GM19324 (cell line): Measurements from ENCODE around the gene SLC9A3.

Source experiments
- ATAC-seq: cut with Tn5 transposase; IDR thresholded peaks from one replicate; pipeline ENCODE4 v1.9.1; 2021; ENCODE audit warnings: mild to moderate bottlenecking, moderate library complexity; ENCODE audit not compliant: unreplicated experiment, low FRiP score

The SLC9A3 gene

DNA sequence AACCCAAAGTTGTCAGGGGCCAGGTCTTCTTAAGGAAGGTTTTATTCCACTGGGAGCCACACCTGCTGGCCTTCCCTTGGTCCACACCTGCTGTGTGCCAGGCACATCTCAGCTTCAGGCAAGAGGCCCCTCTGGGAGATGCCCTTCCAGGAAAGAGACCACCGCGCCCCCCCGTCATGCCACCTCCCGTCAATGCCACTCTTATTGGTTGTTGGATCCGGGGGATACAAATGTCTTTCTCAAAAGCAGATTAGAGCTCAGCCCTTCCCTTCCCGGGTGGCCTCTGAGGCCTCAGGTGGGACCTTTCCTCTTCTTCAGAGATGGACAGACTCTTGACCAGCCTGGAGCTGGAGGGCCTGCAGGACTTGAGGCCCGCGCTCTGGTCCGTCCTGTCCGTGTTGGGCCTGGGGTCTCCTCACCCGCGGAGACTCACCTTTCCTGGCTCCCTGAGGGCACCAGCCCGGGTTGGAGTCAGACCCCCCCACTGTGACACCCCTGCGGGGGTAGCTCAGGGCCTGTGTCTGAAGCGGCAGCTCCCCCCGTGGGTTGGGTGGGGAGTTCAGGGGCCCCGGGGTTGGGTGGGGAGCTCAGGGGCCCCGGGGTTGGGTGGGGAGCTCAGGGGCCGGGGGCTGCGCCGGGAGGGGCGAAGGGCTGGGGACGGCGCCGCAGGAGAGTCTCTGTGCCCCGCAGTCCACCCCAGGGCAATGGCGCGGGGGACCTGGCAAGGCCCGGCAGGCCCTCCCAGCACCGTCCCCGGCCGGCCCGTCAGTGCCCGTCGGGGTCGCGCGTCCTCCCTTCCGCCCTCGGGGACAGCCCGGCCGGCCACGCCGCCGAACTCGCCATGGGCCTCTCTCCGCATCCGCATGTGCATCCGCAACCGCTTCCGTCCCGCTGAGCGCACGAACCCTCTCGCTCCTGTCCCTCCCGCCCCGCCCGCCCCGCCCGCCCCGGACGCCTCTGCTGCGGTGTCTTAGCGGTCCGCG, 3.7 kb upstream of the SLC9A3 start:
- no peak for ATAC-seq

DNA sequence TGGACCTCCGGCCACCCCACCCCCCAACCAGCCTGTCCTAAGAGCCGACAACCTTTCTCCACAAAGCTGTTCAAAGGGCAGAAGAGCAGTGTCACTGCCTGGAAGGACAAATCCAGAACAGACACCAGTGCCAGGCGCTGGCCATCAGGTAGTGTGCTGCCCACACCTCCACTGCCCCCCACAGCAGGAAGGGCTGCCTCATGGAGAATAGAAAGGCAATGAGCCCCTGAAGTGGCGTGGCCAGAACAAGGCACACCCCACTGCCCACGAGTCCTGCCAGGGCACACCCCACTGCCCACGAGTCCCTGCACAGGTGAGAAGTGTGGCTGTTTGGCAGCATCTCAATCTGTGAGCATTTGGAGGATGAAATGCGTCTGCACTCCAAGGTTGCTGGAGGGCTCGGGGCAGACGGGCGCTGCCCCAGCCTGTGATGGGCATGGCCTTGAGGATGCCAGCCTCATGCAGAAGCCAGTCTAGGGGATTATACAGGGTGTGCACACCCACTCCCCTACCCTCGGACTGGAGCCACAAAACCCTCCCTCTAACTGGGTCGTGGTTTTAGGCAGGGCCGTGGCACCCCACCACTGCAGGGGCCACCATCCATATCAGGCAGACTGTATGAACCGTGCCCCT, 2.3 kb upstream of the SLC9A3 start:
- ATAC-seq: no peak

DNA sequence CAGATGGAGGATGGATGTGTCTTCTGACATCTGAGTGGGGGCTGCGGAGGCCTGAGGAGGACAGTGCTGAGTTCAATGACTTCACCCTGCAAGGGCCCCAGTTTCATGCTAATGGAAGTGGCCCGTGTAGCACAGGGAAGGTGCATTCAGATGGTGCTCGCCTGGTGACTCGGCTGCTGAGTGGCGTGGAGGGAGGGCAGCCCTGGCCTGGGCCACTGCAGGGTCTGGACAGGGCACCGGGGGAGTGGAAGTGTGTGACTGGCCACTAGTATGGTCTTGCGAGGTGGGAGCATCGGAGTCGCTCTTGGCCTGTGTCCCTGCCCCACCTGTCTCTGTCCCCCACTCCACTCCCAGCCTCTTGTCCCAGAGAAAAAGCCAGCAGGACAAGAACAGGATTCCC, 1.7 kb upstream of the SLC9A3 start:
- ATAC-seq: no peak

DNA sequence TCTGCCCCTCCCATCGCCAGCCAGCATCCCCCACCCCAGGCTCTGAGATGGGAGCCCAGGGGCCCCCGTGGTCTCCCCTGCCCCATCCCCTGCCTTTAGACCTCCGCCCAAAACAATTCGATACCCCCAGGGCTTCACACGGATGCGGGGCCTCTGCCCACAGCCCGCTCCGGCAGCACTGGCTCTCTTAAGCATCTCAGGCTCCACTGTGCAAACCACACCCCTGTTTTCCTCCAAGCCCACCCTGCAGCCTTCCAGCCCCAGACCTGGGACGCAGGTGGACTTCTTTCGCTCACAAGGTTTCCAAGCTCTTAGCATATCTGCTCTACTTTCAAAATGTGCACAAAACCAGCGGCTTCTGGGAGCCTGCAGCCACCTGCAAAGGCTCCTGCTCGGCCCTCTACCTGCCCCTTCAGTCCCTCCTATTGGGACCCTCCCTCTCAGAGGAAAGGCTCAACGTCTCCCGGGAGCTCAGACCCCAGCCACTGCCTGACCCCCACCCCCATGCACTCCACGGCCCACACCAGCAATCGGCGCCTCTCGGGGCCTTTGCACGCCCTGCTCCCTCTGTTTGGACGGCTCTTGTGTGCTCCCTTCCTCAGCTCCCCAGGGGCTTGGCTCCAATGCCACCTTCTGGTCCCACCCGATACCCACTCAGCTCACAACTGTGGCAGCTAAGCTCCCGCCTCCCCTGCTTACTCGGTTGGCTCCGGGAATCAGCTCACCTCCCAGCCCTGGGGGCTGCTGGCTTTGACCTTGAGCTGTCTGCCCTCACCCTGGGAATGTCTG, 918 bp upstream of the SLC9A3 start:
- no peak for ATAC-seq

DNA sequence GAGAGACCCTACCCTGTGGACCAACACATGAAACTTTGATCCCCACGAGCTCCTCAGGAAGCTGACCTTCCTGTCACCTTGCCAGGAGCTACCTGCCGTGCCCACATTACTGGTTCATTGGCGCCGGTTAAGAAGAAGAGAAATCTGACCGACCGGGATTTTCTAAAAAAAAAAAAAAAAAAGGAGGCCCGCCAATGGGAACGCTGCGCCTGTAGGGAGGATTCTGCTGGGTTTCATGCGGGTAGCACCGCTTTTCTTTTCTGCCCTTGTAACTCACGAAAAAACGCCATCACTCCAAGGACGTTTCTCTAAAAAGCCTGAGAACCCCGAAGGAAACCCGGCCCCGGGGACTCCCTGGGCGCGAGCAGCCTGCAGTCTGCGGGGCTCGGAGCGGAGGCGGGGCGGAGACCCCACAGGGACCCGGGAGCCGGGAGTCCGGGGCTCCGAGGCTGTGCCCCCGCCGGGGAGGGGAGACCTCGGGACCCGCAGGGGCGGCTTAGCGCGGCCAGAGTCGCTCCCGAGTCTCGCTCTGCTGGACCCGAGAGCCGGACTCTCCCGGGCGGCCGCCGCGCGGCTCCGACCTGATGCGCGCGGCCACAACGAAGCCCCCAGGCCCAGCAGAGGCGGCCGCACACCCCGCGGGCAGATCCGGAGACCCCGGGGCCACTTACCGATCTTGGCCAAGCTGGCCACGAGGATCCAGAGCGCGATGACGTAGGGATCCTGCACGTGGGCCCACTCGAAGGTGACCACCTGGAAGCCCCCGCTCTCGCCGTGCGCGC, 617 bp downstream of the SLC9A3 start:
- no peak for ATAC-seq

DNA sequence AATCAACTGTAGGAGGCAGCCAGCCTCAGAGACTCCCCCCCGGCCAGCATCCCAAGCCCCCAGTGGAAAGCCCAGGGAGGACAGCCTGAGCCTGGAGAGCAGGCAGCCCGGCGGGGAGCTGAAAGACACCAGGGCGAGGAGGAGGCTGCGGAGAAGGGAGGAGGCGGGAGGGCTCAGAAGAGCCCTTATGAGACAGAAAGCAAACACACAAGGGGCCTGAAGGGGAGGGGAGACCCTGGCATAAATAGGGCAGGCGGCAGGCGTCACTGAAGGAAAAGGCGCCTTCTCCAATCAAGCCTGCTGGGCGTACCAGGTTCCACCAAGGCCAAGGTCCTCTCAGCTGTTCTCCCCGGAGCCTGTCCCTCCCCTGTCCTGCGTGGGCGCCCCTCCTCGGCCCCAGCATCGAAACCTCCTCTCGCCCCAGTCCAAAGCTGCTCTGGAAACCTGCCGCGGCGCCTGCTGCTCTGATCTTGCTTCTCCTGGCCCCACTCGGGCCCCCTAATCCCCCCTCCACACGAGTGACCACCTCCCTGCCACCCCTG, 1.3 kb downstream of the SLC9A3 start:
- no peak for ATAC-seq

DNA sequence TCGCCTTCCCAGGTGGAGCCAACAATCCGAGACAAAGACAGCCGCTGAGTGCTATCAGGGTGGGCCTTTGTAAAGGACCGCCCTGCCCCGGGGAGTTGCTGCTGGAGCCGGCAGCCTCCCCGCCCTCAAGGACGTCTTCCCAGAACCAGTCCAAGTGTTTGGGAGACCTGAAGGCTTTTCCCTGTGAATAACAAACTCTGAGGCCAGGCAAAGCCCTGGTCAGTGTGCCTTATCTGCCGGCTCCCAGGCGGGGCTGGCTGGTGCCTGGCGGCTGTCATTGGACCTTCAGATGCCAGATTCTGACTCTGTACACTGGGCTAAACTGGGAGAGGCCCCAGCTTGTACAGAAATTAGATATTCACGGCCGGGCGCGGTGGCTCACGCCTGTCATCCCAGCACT, 2.1 kb downstream of the SLC9A3 start:
- no peak for ATAC-seq

DNA sequence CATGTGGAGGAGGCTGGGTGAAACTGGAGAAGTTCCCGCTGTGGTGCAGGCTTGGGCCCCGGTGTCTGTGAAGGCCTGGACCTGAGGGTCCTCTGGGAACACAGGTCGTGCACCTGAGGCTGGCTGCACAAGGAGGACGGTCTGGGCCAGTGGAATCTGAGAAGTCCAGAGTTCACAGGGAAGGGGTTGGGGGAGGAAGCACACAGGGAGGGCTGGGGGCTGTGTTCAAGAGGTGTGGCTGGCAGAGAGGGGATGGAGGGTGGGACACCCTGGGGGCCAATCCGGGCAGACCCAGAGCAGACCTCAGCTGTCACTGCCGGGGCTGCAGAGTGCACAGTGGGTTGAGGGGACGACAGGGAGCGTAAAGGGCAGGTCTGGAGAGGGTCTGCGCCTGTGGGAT, 2.6 kb downstream of the SLC9A3 start:
- ATAC-seq: no peak

DNA sequence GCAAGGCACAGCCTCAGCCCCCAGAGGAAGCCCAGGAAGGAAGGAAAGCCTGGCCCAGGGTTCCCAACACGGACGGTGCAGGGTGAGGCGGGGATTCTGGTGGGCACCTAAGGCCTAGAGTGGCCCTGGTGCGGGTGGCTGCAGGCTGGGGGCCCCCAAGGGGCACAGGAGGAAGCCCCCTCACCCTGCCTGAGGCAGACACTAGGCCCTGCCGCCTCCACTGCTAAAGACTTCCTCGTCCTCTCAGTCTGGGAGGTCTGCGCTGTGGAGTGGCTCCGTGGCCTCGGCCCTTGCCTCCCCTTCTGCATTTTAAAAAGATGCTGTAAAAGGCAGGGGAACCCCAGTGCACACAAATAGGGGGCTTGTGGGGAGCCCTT, 3.4 kb downstream of the SLC9A3 start:
- ATAC-seq: no peak

DNA sequence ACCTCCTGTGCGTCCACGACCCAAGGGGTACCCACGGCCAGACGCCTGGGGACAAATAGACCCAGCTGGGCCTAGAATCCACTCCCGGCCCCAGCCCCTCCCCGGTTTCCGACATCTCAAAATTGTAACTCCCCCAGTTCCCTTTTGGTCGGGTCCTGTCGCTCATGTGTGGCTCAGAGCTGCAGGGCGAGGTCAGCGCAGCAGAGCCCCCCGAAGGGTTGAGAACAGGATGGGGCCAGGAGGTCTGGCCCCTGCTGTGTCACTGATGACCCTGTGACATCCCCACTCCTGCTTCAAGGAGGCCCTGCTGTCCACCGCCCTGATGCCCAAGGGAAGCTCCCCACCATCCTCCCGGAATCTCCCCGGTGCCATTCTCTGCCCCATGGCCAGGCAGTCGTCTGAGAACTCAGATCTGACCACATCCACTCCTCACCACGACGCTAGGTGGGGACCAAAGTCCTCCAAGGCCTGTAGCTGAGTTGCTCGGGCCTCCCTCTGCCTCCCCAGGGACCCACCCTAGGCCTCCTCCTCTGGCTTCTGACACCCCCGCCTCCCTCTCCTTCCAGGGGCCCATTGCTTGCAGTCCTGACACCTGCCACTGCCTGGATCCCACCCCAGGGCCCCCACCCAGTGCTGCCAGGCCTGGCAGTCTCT, 3.9 kb downstream of the SLC9A3 start:
- ATAC-seq: no peak

DNA sequence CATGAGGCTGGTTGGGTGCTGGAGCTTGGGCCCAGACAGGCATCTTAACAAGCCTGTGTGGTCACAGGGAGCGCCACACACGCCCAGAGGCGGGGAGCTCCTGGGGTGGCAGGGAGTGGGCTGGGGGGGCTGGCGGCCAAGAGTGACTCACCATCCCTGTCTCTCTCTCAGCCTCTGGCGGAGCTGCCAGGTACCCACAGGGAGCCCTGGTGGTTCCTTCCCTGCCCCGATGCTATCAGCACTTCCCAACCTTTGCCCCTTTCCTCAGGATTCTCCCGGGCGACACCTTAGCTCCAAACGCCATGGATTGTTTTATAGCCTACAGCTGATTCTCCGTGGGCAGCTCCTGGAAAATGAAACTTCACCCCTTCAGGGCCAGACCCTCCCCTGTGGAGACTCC, 5.5 kb downstream of the SLC9A3 start:
- ATAC-seq: no peak

DNA sequence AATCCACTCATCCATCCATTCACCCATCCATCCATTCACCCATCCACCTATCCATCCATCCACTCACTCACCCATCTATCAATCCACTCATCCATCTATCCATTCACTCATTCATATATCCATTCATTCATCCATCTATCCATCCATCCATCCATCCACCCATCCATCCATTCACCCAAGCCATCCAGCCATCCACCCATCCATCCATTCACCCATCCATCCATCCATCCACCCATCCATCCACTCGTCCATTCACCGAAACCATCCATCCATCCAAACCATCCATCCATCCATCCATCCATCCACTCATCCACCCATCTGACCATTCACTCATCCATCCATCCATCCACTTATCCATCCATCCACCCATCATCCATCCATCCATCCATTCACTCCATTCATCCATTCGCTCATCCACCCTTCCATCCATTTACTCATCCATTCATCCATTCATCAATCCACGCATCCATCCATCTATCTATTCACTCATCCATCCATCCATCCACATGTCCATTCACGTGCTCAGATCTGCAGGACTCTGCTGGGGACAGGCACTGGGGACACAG, 6.6 kb downstream of the SLC9A3 start:
- ATAC-seq: no peak

DNA sequence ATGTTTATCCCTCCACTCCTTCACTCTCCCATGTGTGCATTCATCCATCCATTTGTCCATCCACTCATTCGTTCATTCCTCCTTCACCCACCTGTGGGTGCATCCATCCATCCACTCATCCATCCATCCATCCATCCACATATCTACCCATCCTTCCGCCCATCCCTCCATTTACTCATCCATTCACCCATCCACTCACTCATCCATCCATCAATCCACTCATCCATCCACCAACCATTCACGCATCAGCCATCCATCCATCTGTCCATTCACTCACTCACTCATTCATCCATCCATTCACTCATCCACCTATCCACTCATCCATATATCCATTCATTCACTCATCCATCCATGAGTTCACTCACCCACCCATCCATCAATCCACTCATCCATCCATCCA, 7.3 kb downstream of the SLC9A3 start:
- no peak for ATAC-seq

DNA sequence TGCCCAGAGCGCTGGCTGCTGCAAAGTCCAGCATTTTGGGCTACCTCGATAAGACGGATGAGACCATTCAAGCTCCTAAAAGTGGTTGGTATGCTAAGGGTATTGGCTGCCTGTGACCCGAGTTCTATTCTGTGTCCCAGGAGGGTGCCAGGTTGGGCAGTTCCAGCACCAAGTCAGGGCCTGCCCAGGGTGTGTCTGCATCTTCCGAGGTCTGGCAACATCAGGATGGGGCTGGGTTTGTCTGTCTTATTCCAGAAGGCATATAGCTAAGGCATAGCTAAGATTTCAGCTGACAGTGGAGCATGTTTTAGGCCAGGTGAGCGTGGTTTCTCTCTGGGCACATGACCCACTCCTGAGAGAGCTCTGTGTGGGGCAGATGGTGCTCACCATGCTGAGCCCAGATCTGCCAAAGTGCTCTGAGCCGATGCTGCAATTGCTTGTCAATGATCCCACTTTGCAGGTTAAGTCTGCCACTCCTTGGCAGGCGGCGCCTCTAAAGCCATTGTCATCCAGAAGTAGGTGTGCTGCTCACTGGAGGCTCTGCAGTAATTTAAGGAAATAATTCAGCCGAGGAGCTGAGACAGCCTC, 7.8 kb downstream of the SLC9A3 start:
- no peak for ATAC-seq

DNA sequence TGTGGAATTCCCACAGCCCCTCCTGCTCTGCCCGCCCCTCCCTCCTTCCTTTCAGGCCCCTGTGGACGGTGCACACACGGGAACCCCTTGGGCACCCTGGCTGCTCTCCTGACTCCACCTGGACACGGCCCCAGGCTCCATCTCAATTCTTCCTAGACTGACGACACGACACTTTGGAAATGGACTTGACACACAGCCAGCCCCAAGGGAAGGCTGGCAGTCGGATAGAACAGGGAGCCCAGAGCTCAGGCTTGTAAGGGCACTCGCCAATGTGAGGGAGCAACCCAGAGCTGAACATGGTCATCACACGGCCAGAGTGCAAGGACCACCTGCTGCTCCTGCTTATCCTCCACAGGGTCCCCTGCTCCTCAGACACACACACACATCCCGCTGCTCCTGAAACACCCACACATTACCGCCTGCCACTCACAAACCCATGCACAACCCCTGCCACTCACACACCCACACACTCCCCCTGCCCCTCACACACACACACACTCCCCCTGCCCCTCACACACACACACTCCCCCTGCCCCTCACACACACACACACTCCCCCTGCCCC, 8.9 kb downstream of the SLC9A3 start:
- ATAC-seq: no peak

DNA sequence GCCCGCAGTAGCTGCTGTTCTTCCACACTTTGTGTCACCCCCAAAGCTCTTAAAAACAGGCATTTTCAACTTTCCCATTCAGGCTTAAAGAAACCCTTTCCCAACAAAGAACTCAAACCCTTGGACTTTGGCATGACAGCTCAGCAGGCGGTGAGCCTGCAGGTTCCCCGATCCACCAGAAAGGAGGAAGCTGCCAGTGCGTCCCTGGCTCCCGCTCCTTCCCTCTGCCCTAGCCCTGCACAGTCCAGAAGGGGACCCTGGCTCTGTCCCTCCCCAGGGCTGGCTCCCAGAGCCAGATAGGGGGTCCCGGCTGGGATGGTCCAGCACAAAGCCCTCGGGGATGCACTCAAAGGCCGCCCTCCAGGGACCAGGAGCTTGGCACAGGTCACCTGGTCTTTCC, 9.6 kb downstream of the SLC9A3 start:
- no peak for ATAC-seq

DNA sequence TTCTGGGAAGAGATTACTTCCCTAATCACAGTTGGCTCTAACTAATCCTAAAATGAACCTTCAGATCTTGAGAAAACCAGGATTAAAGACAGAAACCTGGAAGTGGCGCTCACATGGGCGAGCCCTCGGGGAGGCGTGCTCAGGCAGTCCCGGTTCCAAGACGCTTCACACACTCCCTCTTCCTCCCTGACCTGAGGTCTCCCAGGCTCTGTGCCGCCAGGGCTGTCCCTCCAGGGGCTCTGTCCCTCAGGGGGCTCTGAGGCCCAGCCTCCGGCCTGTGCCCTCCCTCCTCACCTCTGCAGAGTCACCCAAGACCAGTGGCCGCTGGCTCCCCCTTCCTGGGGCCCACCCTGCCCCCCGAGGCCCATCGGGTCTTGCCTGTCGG, 10.2 kb downstream of the SLC9A3 start:
- ATAC-seq: no peak

DNA sequence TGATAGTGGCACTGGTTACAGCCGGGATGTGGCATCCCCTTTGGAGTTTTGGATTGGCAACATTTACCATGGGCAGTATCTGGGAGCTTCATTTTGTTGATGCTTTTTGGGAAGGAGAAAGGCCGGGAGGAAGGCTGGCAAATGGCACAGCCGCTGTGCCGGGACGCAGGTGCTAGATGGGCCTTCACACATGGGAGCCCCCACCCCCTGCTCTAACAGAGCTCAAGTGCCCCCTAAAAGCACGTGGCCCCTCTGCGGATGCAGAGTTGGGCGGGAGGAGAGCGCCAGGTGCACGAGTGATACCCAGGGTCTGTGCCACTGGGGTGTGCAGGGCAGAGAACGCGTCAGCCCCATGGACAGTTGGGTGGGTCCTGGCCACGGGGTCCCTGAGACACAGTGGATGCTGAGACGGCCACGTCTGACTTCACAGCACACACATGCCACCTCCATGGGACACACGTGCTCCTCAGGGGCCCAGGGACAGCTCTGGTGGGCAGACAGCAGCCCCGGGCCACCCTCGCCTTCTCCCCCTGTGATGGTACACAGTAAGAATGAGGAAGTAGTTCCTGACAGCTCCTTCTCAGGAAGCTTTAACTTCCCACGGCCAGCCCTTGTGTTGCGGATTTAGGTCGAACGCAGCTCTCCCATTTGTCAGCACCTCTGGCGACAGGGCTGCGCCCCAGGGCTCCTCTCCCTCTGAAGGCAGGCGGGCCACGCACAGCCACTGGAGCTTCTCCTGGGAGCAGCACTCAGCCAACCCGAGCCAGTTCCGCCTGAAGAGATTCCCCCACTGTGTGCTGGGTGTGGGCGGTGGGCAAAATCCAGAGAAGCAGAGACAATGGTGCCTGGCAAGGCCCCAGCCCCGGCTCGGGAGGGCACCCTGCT, 10.8 kb downstream of the SLC9A3 start:
- no peak for ATAC-seq
